GM18526 (cell line): ENCODE results near the gene ZNF740.

Experiments
- POLR2A ChIP-seq: IDR thresholded peaks from 3 replicates; pipeline ENCODE4 v1.6.1; 2011; ENCODE audit not compliant: insufficient read length; ENCODE audit errors: extremely low read depth

Gene ZNF740

GRCh38 chr12:53190108-53190729 lies 9.7 kb downstream of the ZNF740 start:
- peak; percentile 35 for TF ChIP-seq POLR2A

DNA sequence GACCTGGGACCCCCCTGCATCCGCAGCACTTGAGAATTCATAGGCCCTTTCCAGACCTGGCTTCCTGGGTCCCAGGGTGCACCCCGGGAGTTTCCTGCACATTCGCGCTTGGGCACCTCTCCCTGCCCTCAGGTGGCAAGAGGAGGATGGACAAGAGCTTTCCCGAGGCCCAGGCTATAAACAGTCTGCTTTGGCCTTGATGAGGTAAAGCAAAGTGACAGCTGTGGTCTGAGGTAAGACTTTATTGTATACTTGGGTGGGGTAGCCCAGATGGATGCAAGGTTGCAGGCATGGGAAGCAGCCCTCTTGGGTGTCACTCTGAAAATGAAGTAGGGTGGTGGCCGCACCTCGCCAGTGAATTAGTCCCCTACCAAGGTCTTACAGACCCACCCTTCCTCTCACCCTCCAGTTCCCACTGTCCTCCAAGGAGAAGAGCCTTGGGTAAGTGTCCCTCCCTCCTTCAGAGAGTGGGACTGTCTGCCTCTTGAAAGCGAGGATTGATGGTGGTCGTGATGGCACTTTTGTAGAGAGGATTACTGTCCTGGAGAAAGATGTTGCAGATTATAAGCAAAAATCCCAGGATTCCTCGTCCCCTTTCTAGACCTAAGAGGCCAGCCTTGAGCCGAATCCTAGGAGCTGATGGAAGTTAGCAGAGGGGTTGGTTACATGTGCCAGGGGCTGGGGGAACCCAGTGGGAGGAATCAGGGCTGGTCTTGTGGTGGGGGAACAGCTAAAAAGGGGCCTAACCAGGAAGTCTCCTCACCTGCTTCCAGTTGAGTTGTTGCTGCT lies 10.8 kb downstream of the ZNF740 start:
- no peak for TF ChIP-seq POLR2A

GRCh38 chr12:53191885-53192530 lies 11.5 kb downstream of the ZNF740 start:
- TF ChIP-seq POLR2A, result no peak

DNA sequence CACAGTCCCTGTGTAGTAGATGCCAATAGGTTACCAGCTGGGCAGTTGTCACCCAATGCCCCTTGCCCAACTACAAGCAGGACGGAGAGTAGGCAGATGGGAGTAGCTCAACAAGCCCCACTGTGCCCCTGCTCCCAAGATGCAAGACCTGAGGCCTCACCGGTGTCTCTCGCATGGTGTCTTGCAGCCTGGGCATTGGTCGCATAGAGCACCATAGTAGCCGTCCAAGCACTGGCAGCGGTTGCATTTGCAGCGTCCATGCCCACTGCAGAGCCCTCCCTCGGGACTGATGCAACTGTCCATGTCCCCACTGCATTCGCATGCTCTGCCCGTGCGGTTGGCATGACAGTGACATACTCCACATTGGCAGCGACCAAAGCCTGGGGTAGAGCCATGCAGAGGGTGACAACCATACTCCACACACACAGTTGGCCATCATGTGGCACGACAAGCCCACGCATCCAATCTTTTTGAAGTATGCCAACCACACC lies 12.1 kb downstream of the ZNF740 start:
- no peak for TF ChIP-seq POLR2A

- TF ChIP-seq POLR2A, result no peak
These were observed 12.5 kb downstream of the ZNF740 start for GRCh38 chr12:53193040-53193439.

DNA sequence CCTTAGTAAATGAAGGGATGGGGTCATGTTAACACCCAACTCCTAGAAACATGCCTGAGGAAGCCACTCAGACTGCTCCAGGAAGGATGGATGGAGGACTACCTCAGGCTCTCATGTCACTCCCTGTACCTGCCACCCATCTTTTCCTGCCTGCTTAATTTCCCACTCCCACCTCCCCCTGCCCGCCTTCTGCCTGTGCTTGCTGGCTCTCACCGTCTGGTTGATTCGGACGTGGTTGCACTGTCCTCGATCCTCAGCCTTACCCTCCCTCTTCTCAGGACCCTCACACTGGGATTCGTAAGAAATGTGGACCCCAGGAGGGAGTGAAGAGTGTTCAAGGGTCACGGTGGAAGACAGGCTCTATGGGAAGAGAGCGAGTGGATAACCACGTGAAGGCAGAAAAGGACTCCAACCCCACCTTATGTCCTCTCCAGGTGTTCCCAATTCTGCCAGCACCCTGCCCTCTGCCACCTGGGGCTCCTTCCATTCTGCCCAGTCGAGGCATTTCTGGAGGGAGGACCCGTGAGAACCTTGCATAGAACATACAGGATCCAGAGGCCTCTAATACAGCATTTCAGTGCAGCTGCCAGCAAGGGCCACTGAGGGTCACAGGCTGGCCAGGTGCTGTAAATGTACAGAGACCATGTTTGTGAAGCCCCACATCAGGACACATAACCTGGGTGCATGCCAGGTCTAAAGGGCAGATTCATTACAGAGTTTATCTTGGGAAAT lies 13.6 kb downstream of the ZNF740 start:
- no peak for TF ChIP-seq POLR2A

- no peak for TF ChIP-seq POLR2A
These were observed 14.5 kb downstream of the ZNF740 start for GRCh38 chr12:53194973-53195372.

- TF ChIP-seq POLR2A, result no peak
These were observed 15.2 kb downstream of the ZNF740 start for GRCh38 chr12:53195516-53196420.

- no peak for TF ChIP-seq POLR2A
These were observed 16.0 kb downstream of the ZNF740 start for GRCh38 chr12:53196486-53196885.

DNA sequence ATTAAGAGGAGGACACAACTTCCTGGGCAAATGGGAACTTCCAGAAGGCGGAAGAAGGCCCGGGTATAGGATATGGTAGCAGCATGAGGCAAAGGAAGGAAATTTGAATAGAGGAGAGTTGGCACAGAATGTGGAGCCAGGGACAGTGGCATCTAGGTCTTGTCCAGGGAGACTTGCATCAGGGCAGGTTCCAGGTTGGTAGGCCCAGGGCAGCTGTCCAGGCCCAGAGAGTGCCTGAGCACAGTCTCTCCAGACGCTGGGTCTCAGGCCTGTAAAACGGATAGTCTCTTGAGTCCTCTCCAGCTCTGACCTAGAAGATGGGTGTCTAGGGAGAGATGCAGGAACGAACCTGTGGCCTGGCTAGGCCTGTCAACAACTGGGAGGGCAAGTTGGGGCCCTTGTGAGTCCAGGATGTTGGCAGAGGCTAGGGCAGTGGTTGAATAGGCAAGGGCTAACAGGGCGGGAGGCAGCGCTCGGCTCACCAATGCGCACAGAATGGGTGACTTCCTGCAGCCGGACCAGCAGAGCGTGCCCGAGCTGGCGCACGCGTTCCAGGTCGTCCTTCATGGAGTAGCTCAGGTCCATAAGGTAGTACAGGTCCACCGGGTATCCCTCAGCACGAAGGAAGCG lies 16.6 kb downstream of the ZNF740 start:
- no peak for TF ChIP-seq POLR2A

- no peak for TF ChIP-seq POLR2A
These were observed 18.1 kb downstream of the ZNF740 start for GRCh38 chr12:53198486-53199110.

- no peak for TF ChIP-seq POLR2A
These were observed 19.2 kb downstream of the ZNF740 start for GRCh38 chr12:53199700-53200099.

- no peak for TF ChIP-seq POLR2A
These were observed 19.6 kb downstream of the ZNF740 start for GRCh38 chr12:53200107-53200457.
